Neural cell (in vitro differentiated cells): ENCODE data around the gene TREM1.

ENCODE experiments used
- CTCF ChIP-seq: fragments of 450-650 bp; IDR thresholded peaks from 2 replicates; pipeline ENCODE4 v1.5.1; 2014; ENCODE audit warnings: antibody characterized with exemption, mild to moderate bottlenecking, moderate library complexity; ENCODE audit not compliant: poor library complexity, severe bottlenecking
- EP300 ChIP-seq: fragments of 450-650 bp; conservative IDR thresholded peaks from 2 replicates; pipeline ENCODE4 v1.6.1; 2014; ENCODE audit warnings: antibody characterized with exemption, mild to moderate bottlenecking, moderate library complexity; ENCODE audit not compliant: poor library complexity, severe bottlenecking
- EZH2 ChIP-seq: fragments of 200-600, 300-800 bp; shearing (Covaris generic), sonication (generic); IDR thresholded peaks from 2 replicates; pipeline ENCODE4 v1.6.1; 2014; ENCODE audit warnings: antibody characterized with exemption, low read length, borderline replicate concordance, mild to moderate bottlenecking; ENCODE audit not compliant: insufficient read depth, poor library complexity, severe bottlenecking
- MXI1 ChIP-seq: fragments of 450-650 bp; conservative IDR thresholded peaks from 2 replicates; pipeline ENCODE4 v1.6.1; 2014; ENCODE audit warnings: antibody characterized with exemption, mild to moderate bottlenecking; ENCODE audit not compliant: poor library complexity, severe bottlenecking
- POLR2AphosphoS5 ChIP-seq: IDR thresholded peaks from 2 replicates; pipeline ENCODE4 v1.6.1; 2012
- RAD21 ChIP-seq: fragments of 450-650 bp; conservative IDR thresholded peaks from 2 replicates; pipeline ENCODE4 v1.6.1; 2014; ENCODE audit warnings: antibody characterized with exemption, mild to moderate bottlenecking, moderate library complexity
- REST ChIP-seq: IDR thresholded peaks from 2 replicates; pipeline ENCODE4 v1.6.1; 2012; ENCODE audit warnings: borderline replicate concordance
- SMC3 ChIP-seq: fragments of 450-650 bp; conservative IDR thresholded peaks from 2 replicates; pipeline ENCODE4 v1.6.1; 2014; ENCODE audit warnings: antibody characterized with exemption, mild to moderate bottlenecking, moderate library complexity; ENCODE audit not compliant: poor library complexity
- TAF1 ChIP-seq: IDR thresholded peaks from 2 replicates; pipeline ENCODE4 v1.6.1; 2012; ENCODE audit warnings: low read depth

- no peak for TF ChIP-seq REST
- TF ChIP-seq EZH2: no peak
- no peak for TF ChIP-seq POLR2AphosphoS5
- peak; percentile 63 for TF ChIP-seq RAD21
- TF ChIP-seq CTCF: peak; percentile 64
- no peak for TF ChIP-seq EP300
- no peak for TF ChIP-seq MXI1
- TF ChIP-seq SMC3: peak; percentile 68
- TF ChIP-seq TAF1: no peak
Observed at GRCh38 chr6:41306187-41306854, 19.8 kb upstream of the TREM1 start.
